Anterior cingulate cortex (tissue), 58 donors: ENCODE data around the gene CAPN5.

Experiments
- DNase-seq, 58 donors: peaks; one replicate each; lab custom pipeline; 2025; lab: John Stamatoyannopoulos, UW

CAPN5 gene

DNA sequence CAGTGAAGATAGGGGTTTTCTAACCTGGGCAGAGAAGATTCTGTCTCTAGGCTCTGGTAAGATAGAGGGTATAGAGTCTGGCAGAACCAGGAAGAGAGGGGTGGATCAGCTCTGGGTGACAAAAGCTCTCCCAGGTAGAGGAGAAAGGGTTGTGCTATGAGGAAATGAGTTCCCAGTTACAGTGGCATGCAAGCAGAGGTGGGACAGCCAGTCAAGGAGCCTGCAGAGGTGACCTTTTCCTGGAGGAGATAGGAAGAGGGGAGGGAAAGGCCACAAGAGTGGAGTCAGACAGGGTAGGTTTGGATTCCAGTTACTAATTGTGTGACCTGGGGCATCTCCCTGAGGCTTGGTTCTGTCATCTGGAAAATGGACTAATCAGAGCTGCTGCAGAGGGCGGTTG is 3.4 kb upstream of the CAPN5 start:
- DNase-seq: no peak

DNA sequence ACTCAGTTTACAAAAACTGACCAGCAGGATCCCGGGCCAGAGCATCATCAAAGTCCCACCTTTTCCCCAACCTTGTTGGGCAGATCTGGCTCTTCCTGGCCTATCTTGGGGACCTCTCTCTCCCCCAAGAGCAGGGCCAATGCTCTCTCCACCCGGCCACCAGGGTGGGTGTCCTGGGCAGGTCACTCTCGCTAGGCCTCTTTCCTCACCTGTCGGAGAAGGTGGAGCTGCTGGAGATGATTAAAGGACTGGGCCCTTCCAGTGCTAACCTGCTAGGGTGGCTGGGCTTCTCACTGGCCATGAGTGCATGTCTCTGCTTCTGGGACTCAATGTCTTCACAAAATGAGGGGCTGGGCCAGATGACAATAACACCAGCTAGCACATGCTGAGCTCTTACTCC is 2.9 kb upstream of the CAPN5 start:
- DNase-seq: no peak

DNA sequence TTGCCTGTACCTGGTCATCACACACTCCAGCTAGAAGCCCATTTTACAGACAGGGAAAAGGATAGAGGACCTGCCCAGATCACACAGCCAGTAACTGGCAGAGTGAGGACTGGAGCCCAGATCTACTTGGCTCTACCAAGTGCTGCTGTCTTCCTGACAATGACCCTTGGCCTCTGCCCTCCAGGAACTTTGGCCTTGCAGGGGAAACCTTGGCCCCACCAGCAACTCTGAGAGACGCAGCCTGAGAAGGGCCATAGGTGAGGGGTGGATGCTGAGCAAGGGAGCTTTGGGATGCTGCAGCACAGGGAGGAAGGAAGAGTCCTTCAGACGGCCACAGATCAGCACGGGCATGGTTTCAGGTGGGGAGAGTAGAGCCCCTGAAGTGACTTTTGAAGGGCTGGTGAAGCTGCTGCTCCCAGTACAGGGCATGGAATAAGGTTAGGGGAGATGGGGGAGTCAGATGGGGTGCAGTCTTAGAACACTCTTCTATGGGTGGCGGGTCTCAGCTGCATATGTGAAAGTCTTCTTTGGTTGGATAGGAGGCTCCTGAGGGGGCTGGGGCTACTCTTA is 2.0 kb upstream of the CAPN5 start:
- DNase-seq: no peak

DNA sequence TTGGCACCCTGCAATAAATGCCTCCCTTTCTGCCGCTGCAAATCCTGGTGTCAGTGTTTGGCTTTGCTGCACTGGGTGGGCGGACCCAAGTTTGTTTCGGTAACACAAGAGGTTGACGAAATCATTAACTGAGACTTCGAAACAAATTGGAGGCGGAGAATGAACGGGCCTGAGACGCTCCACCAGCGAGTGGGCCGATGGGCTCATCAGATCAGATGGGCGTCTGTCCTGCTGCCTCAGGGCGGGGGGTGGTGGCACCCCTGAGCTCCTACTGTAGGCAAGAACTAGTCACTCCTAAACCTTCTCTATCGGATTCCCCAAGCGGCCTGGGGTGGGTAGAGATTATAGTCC is 918 bp upstream of the CAPN5 start:
- peak in 5 of 58 donors; percentile 41 to 70 (median 54) for DNase-seq

DNA sequence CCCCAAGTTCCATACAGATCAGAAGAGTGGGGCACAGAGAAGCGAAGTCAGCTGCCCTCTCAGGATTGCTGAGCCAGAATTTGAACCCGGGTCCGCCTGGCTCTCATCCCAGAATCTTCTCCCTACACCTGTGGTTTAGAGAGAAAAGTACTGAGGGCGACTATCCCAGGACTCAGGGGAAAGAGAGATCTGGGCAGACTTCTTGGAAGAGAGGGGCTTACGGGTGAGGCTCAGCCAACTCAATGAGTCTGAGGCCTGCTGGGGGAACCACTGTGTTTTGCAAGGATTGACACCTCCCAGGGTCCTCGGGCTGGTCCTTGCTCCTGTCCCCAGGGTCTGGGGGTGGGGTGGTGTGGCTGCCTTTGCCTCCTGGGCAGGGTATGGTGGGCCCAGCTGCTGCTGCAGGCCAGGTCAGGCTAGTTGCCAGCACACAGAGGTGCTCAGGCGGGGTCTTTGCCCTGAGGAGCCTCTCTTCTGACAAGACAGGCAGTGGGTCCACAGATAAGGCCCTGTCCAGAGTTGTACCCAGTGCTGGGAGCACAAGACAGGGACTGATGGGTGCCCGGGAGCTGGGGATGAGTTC is 1.2 kb downstream of the CAPN5 start:
- no peak for DNase-seq

DNA sequence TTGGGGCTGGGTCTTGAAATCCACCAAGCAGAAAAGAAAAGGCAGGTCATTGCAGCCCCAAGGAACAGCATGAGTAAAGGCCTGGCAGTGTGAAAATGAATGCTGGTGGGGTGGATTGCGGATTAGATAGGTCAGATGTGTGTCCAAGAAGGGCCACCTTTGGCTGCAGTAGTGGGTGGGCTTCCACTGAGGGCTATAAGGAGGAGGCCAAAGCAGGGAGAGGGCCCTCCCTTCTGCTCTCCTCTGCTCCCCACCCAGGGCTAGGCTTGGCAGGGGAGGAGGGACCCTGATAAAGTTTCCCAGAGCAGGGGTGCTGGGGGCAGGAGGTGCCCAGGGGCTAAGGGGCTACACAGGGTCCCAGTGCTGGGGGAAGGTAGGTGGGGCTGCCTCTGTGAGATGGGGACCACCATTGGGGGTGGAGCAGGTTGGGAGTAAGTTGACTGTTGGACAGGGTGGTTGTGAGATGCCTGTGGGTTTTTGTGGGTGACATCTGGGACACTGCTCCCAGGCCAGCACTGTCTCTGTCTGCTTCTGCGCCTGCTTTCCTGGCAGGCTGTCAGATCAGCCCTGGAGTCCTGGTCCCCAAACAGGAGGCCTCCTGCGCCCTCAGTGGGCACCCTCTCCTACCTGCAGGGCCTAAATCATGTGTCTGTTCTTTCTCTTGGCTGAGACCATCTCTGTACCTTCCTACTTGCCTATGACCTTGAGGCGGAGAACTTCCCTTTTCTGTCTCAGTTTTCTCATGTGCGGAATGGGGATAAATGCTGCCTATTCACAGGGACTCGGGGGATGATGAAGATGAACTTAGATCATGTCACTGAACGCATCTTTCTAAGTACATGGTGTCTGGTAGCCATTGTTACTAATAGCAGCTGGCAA is 1.9 kb downstream of the CAPN5 start:
- no peak for DNase-seq

DNA sequence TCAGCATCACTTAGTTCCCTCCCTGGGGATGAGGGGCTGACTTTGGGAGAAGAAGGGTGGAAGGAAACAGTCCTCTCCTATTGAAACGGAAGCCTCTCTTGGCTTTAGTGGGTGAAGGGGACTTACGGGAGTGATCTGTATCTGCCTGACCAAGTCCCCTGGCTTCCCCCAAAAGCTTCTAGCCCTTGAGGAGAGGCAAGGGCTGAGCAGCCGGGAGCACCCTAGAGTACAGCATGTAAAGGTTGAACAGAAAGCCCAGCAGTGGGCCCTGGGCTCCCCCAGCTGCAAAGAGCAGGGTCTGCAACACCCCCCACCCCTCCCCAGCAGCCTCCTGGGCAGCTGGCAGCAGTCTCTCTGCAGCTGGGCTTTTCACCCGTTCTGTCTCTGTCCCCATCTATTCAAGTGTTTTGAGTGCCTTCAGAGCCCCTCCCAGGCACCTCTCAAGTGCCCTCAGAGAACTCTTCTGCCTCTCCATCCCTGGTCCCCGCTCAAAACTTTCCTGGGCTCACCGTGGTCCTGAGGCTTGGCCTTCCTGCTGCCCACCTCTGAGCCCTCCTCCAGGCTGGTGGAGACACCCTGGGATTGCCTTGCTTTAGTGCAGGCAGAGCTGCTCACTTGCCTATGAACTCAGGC is 2.7 kb downstream of the CAPN5 start:
- no peak for DNase-seq

DNA sequence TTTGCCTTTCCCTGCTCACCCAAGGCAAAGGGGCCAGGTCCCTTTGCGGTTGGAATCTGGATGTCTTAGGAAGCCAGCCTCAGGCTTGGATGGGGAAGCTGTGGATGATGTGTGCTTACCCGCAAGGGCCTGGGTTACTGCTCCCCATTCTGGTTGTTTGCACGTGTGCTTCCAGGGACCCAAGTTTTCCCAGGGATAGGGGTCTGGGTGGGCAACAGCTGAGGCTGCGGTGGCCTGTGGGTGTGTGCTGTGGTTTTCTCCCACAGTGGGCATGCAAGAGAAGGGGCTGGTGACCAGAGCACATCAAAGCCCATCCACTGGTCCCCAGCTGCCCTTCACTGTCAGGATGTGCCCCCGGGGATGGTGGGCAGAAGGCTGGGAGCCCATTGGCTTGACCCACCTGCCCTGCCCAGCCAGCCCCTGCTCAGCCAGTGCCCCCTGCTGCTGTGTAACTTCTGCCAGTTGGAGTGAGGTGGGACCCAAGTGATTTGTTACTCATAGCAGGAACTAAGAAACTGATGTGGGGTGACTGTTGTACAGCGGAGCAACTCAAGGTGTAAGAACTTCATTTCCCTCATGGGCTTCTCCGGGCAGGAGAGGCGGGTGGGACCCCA is 3.3 kb downstream of the CAPN5 start:
- no peak for DNase-seq

DNA sequence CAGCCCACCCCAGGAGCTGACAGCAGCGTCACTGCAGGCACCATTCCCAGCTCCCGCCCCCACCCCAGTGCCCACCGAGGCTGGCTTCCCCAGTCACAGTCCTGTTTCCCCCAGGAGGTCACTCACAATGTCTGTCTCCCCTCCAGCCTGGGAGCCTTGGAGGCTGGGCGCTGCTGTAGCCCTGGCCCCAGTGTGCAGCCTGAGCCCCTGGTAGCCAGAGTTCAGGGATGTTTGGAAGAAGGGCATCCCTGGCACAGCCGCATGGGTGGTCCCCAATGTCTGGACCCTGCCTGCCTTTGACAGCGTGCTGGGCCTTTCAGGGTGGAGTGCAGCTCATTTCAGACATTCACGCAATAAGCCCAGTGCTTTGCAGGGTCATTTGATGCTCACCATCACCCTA is 4.3 kb downstream of the CAPN5 start:
- DNase-seq: no peak

DNA sequence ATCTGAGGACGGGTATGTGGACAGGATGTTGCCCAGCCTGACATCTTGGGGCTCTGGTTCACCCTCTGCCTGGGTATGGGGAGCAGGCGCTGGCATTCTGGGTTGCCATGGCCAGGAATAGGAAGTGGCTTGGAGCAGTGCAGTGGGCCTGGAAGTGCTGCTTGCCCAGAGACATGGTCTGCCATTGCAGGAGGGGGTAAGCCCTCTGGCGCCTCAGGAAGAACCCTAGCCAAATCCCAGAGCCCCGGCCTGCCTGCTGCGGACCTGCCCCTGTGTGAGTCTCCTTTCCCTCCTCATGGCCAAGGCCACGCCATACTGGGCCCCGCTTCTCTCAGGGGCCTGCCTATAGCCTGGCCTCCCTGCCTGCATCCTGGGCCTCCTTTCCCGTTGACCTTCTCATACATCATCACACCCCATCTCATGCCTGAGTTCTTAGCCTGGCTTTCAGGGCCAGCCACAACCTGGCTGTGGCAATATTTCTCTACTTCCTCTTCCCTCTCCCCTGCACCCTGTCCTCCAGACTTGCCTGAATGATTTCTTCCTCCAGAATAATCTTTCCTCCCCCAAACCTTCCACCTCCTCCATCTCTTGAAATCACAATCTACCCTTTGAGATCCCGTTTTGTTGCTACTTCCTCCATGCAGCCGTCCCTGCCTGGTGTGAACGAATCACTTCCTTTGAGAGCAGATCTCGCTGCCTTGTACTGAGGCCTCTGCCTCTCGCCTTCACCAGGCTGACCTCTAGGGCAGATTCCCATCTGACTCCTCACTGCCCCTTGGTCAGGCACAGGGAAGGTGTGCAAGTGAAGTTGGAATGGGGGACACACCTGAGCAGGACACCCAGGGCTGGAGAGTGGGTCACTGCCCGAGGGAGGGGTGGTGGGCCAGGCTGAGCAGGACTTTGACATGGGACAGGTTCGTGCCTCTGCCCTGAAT is 5.2 kb downstream of the CAPN5 start:
- no peak for DNase-seq

DNA sequence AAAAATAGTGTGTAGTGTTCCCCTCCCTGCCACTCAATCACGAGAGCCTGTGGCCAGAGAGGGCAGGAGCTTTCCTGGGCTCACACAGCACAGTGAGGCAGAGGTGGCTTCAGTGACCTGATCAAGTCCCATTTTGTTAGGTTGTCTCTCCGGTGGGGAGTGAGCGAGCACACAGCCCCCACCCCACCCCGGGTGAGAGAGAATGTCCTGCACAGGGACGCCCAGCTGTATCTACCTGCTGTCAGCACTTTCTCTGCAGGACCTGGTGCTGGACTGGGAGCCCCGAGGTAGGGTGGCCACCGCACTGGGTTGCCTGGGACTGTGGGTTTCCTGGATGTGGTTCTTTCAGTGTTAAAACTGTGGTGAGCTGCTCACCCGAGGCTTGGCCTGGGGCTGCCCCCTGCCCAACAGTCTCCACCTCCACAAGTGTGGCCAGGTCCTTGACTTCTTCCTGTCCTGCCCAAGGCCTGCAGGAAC is 6.1 kb downstream of the CAPN5 start:
- no peak for DNase-seq

DNA sequence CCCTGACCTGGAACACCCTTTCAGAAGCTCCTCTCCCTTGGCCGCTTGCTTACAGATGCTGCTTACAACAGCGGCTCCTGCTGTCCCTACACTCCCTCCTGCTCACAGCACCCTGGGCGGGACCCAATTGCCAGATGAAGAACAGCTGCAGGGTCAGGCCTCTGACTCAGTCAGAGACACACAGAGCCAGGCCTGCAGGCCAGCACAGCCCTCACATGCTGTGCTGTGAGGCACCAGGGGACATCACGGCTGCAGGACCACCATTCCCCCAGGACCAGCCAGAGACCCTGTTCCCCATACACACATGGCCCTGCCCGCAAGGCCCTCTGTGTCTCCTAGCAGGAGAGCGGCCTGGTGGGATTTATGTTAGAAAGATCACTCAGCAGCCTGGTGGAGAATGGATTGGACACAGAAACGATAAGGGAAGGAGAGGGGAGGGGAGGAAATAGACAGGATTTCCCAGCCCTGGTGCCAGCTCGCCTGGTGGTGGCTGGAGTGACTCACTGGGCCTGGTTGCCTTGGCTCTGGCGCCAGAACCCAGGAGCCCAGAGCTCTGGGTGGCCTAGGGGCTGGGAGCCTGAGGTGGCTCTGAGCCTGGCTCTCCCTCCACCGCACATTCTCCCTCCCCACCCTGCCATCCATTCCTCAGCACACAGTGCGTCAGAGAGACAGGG is 6.7 kb downstream of the CAPN5 start:
- DNase-seq: peak in 33 of 58 donors; percentile 13 to 85 (median 36)

DNA sequence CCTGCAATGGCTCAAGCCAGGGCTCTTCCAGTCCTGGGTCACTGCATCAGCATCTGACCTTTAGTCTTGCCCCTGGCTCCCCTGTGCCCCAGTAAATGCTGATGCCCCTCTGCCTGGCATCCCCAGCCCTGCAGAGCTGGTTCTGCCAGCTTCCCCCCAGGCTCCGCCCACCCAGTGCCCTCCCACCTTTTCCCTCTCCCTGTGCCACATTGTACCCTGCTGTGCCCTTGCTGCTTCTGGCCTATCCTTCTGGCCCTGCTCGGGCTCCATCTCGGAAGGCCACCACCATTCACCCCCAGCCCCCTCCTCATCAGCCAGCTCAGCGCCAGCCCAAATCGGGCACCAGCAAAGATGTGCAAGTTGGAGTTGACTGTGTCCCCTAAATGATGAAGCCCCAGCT is 7.4 kb downstream of the CAPN5 start:
- DNase-seq: no peak

DNA sequence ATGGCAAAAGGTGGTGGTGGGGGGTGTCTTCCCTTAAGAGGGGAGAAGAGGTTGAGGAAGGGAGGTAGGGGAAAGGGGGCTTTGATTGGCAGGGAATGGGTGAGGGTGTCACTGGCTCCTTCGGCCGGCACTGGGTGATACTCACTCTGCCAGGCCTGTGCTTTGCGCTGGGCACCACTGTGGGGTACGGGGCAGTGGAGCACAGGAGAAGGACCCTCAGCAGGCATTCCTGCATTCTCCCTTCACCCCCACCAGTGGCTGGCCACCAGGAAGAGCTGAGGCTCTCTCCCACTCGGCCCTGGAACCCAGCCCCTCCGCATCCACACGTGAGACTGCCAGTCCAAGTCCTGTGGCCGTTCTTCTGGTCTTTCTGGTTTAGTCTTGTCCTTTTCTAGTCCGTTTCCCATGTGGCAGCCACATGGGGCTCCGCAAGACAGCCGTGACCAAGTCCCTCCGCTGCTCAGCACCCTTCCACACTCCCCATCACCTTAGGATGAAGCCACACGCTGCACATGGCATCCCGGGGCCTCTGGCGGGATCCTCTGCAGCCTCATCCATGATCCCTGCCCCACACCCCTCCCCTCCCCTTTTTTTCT is 8.0 kb downstream of the CAPN5 start:
- DNase-seq: no peak

DNA sequence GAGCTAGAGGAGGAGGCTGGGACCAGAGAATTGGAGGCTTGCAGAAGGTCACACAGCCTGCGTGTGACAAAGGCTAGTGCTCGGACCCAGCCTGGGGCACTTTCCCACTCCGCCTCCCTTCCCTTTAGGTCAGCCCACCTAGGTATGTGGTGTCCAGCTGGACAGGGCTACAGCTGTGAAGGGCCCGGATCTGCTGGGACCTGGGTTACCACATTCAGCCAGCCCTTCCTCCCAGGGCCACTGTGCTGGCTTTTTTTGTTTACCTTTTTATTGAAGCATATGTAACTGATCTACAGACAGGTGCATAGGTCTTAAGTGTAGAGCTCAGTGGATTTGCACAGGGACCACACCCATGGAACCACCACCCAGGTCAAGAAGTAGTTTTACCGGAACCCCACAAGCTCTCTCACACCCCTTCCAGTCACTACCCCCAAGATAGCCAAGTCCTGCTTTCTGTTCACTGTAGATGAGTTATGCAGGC is 8.7 kb downstream of the CAPN5 start:
- no peak for DNase-seq

DNA sequence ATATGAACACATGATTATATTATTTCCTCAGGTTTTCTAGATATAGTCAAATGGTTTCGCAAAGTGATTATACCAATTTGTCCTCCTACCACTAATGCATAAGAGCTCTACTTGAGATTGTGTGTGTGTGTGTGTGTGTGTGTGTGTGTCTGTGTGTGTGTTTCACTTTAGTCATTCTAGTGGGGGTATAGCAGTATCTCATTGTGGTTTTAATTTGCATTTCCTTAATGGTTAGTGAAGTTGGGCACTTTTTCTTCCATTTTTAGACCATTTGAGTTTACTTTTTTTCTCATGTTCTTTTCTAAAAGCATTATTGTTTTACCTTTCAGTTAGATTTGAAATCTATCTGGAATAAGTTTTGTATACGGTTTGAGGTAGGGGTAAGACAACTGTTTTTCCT is 12.9 kb downstream of the CAPN5 start:
- DNase-seq: no peak

DNA sequence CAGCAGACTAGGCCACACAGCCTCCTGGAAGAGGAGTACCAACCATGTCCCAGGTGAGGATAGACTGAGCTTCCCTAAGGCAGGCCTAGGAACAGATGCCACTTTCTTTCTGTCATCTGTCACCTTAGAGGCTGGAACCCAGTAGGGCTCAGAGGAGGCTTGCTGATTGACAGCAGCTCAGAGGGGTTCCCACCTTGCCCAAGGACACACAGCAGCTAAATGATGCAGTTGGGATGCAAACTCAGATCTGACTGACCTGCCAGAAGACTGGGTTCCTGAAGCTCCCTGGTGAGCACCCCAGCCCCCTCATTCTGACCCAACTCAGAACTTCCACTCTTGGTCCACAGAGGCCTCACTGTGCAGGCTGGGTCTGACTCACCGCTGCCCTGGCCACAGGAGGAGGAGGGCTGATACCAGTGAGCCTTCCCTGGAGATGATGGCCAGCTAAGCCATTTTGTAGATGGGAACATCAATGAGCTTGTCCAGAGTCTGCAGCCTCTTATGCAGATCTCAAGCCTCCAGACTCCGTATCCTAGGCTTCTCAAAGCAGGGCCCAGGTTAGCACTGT is 14.0 kb downstream of the CAPN5 start:
- DNase-seq: no peak

DNA sequence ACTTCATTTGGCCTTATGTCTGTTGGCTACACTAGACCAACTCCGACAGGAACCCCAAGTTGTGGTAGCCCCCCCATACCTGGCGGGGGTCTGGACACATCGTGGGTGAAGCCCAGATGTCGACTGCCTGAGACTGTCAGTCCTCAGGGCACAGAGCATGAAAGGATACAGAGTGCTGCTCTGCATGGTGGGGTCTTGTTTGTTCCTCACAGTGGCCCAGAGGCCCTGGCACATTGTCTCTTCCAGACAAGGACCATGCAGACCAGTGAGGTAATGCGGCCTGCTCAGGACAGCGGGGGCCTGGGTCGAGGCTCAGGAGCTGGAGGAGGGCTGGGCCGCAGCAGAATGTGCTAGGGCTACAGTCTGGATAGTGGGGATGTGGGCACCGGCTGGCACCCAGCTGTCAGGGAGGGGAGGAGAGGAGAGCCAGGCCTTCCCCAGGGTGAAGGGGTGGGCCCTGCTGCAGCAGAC is 14.6 kb downstream of the CAPN5 start:
- DNase-seq: no peak
